ENCODE results near the gene LENEP.
A peak's percentile ranks its signal among the peaks of the same experiment; 100 is the strongest.

The LENEP gene

DNA sequence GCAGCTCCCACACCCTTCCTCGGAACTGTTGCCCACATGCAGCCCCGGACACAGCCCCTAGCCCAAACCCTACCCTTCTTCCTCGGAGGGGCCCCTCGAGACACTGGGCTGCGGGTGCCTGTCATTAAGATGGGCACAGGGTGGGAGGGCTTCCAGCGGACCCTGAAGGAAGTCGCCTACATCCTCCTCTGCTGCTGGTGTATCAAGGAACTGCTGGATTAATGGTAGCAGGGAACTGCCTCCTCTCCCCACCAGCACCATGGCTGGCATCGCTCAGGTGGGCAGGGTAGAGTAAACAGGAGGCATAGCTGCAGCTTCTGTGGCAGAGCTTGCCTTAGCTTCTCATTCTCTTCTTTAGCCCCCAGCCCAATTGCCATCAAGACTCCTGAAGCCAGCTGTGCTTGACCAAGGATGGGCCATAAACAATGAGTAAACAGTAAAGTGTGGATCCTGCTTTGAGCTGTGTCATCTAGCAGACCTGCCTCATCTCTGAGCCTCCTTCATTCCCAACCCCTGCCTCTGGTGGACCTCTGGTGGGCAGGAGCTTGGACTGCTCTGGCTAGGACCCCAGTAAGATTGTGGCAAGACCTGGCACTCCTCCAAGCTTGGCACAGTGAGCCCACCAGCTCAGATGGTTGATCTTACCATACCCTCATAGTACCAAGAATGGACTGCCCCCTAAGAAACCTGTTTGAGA is at the start of gene LENEP:
TSS of gene LENEP (plus strand) at position 15 of the 697 bp plus-strand sequence. CDS start at position 37, 22 bp downstream.
- no peak for DNase-seq

- peak; percentile 53 to 63 for DNase-seq
These were observed 49.6 kb upstream of the LENEP start for GRCh38 chr1:154943649-154944400.

DNA sequence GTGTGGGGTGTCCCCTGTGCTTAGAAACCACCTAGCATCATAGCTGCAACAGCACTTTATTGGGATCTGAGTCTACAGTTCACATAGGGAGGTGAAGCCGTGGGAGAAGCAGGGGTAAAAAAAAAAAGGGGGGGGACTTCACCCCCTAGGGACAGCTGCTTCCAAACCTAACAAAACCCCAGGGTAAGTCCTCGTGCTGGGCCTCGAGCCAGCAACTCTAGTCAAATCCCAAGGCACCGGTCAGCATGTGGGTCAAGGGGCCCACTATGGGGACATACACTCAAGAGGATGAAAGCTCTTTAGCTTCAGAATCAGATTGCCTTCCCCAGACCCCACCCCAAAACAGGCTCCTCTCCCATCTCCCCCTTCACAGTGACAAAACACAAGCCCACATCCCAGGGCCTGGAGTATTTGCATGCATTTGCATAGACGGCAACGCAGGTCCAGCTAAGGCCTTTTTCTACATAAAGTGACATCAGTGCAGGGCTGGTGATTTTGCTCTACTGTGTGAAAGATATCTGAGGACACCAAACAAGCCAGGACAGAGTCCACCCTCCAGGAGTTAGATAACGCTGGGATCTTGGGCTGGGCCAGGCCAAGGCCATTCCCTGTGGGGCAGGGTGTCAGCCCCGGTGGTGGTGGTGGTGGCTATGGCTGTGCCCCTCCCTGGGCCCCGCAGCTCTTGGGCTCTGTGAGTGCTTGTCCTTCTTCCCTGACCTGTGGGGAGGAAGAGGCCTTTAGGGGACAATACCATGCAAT is 48.8 kb upstream of the LENEP start:
- DNase-seq: no peak

GRCh38 chr1:154945160-154945961 is 48.0 kb upstream of the LENEP start:
- DNase-seq: no peak

DNA sequence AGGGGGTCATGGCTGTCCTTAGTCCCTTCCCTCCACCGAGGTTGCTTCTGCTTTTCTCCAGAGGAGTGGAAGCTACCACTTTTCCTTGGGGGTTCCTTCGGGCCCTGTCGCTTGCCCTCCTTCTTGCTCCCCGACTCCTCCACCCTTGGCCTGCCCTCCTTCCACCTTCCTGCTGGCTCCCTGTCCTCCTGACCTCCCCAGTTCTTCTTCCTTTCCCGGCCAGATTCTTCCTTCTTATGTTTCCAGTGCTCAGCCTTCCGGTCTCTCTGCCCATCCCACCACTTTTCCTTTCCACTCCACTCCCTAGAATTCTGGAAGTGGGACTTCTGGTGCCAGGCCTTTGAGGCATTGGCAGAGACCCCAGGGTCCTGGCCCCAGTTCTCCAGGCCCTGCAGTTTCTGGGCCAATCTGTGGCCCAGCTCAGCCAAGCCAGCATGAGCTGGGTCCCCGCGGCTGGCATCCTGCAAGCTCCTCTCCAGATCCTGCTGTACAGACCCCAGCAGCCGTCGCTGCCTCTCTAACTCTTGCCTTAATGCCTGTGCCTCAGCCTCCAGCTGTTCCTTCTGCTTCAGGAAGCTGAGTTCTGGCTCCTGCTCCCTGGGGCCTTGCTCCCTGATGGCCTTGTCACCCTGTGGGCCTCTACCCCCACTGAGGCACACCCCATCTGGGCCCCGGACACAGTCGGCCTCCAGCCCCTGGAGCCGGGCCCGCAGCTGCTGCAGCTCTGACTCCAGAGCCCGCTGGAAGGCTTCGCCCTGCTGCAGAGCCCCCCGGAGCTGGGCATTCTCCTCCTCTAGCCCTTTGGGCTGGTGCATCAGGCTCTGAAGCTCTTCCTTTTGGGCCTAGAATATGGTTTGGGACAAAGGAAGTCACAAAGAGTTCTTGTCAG is 47.2 kb upstream of the LENEP start:
- DNase-seq: no peak

DNA sequence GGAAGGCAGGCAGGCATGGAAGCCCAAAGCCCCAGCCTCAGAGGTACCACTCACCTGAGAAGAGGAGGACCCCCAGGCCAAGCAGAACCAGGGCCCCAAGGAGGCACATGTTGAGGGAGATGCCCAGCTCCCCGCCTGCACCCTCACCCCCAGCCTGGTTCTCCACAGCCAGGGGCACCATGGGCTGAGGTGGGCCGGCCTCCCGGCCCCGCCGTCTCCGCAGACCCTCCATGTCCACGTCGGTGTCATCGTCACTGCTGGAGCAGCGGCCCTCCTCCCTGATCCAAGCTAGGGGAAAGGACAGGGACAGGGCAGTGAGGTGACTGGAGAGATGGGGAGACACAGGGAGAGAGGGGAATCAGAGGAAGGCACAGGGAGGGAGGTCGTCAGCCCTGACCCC is 45.3 kb upstream of the LENEP start:
- DNase-seq: no peak

DNA sequence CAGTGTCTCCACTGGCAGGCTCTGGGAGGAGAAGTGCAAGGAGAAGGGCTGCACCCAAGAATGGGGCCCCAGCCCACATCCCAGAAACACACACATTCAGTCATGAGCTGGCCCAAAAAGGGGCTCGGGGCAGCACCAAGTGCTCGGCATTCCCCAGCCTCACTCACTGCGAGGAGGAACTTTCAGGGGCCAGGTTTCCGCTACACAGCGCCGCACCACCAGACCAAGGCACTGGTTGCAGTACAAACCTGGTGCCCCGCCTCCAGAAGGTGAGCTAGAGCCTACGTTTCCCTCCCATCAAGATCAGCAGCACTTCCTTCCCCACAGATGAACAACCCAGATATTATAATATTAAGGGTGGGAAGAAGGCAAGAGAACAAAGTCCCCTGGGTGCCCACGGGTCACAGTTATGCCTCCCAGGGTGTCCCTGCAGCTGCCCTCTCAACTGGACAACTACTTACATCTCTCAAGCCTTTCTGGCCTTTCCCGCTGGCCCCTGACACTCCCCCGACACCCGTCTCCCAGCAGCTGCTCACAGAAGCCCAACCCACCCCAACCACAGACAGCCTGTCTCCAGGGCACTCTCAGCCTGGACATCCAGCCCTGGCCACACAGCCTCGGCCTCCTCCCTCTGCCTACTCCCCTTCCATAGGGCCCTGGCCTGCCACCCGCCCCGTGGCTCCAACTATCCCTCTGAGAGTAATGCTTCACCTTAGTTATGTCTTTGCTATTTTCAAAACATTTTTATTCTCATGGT is 41.3 kb upstream of the LENEP start:
- DNase-seq: peak; percentile 70 to 71

- no peak for DNase-seq
These were observed 40.7 kb upstream of the LENEP start for GRCh38 chr1:154952664-154953063.

DNA sequence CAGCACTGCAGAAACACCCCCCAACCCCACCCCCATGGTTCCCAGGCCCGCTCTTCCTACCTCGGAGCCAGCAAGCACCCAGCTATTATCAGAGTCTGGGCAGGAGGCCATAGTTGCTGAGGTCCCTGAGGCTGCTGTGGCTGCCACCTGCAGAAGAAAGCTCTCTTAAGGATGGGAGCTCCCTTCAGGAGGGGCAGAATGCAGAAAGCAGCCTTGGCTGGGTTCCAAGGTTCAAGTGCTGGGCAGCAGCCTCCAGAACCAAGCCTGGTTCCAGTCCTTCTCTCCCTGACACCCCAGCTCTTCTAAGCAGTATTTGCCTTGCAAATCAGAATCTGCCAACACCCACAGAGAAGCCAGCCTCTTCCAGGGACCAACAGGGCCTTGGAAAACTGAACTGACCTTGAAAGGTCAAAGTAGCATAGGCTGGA is 39.8 kb upstream of the LENEP start:
- no peak for DNase-seq

DNA sequence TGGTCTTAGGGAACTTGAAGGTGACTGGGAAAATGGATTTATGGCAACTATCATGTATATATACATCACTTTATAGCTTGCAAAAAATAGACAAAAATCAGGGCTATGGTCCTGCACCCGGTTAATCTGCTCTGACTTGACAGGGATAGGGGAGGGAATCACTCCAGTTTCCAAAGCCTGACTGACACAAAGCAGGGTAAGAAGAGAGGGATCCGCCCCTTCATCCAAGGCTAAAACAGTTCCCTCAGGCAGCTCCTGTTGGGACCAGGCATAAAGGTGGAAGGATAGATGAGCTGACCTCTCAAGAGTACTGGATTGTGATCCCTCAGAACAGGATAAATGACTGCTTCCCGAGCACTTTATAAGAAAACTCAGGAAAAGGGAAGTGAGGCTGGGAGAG is 38.8 kb upstream of the LENEP start:
- no peak for DNase-seq

- peak; percentile 78 to 82 for DNase-seq
These were observed 38.2 kb upstream of the LENEP start for GRCh38 chr1:154955039-154955717.

DNA sequence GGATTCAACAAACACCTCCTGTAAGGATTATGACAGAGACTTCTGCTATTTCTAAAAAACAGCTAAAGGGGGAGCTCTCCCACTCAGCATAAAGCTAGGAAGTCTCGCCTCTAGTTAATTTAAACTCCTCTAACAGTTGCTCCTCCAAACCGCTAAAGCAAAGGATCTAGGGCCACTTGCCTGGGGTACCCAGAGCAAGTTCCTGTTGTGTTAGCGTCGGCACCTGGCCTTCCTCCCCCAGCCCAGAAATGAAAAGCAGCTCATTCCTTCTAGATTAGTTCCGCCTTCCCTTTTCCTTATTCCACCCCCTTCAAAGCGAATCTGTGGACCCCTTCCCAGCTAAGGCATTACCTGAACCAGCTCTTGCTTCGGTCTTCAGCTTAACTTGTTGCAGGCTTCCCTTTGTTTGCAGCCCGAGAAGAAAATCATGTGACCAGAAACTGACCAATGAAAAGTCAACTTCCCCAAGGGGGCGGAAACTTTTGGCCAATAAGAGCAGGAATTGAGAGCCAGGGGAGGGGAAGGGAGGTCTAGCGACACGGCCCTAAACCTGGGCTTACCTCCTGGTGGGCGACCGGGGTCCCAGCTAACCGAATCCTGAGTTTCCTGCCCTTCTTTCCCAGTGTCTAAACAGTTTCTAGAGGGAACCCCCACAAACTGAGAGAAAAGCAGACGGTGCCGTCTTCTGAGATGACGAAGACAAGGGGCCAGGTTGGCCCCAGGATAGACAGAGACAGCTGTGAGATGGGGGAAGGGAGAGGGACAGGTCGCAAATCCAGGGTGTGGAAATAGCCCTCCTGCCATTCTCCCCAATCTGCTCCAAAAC is 37.5 kb upstream of the LENEP start, which contains the start of gene PBXIP1:
TSS of gene PBXIP1 (minus strand) at position 382 of the 826 bp plus-strand sequence. CDS start 2,378 bp downstream, outside the sequence.
- DNase-seq: peak; percentile 85 to 88

- DNase-seq: no peak
These were observed 36.8 kb upstream of the LENEP start for GRCh38 chr1:154956544-154956941.

GRCh38 chr1:154957091-154957657 is 36.2 kb upstream of the LENEP start:
- DNase-seq: no peak

DNA sequence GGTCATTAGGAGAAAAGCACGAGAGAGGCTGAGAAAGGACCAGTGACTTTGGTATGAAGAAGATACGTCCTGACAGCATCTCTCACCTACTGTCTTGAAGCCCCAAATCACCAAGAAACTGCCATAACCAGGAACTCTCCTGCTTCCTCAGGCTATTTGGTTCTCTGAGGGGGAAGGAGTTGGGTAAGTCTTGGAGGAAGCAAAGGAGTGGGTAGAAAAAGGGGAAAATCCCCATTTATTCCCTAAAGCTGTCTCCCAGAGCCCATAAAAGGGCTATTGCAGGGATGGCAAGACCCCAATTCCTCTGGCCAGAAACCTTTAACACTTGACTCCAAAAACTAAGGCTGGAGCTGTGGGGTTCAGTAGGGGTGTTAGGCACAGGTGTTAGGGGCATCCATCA is 35.4 kb upstream of the LENEP start:
- no peak for DNase-seq

DNA sequence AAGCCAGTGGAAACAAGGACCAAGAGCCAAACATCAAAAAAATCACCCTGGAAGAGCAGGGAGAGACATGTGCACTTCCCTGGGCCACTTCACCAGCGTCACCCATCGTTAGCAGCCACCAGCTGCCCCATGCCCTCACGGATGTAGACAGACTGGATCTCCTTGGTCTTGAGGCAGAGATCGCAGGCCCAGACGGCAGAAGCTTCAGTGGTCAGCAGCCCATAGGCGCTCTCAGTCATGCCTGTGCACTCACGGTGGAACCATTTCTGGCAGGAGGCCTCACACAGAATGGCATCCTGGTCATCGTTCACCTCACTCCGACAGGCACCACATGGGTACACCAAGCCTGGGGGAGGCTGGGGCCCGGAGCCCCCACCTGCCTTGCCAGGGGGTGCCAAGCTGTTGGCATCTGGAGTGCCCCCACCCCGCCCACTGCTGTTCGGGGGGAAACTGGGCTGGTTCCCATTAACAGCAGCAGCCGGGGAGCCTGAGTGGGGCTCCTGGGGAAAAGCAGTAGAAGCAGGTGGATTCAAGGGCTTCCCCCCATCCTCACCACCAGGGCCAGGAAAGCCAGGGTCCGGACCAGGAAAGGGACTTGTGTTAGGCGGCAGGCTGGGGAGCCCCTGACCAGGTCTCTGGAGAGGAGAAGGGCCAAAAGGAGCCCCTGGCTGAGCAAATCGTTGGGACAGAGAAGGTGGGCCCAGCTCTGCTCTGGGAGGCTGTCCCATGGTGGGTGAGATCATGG is 34.5 kb upstream of the LENEP start:
- DNase-seq: no peak

DNA sequence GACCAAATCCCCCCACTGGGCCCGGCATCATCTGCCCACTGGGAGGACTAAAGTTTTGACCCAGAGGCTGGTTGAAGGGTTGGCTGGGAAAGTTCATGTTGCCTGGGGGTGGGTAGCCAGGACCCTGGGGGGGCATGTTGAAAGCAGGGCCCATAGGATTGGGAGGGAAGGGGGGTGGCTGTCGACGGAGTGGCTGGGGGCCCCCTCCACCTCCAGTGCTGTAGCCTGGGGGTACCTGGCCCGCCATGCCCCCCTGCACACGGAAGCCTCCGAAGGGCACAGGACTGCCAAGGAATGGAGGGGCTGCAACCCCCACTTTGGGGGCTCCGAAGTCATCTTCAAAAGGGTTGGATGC is 34.0 kb upstream of the LENEP start:
- DNase-seq: no peak

DNA sequence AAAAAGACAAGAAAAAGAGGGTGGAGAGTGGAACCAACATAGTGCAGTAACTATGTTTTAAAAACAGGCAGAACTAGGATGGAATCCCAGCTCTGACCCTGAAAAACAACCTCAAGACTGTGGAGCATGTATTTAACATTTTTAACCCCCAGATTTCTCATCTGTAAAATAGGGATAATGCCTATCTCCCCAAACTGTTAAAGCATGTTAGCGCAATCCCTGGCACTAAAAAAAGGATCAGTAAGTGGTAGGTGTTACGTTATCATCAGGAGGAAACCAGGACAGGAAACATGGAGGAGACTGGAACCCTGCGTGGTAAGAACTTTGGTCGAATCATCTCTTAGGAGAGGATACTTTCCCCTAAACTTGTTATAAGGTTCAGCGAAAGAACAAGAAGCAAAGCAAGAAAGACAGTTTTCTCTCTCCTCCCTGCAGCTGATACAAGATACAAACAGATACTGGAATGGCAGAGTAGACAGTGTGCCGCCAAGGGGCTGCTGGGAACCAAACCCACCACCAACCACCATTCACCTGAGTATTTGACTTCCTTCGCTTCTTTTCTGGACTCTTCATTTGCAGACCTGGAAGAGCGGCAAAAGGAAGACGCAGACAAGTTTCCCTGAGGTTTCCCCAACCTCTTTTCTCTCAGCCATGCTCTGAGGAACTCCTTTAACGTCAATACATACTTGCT is 32.8 kb upstream of the LENEP start:
- DNase-seq: no peak

Measured in activated T-cell treated with anti-CD3 and anti-CD28 coated beads, Interleukin-2, amount 50 U/mL, for 48 hours (primary cell).